Upper lobe of left lung (tissue), 6 donors: ENCODE measurements around the gene CELSR1. TPM values are rescaled to one million over a fixed set of nuclear protein-coding genes. Genes with fewer than 3 reads are reported as not detected.
"Not testable (repeated sequence)": the region's sequence is repeated elsewhere in the genome, so short reads cannot be mapped to it uniquely, and the experiment has no call there.

ENCODE experiments used
- ATAC-seq, 2 donors: fragments of 200-7000 bp; cut with Tn5 transposase; one replicate each; pipeline ENCODE4 v1.9.1; 2022; ENCODE audit warnings: mild to moderate bottlenecking in 2 of 2, moderate library complexity in 2 of 2; ENCODE audit not compliant: low FRiP score in 2 of 2
- DNase-seq, 2 donors: peaks; one replicate each; pipeline ENCODE4 v3.0.0-alpha.2; 2019 to 2020
- H3K27ac ChIP-seq, 4 donors: fragments of 200-600 bp; sonication (generic); one replicate each; pipeline ENCODE4 v1.5.1; 2016 to 2019
- H3K27me3 ChIP-seq, 4 donors: fragments of 200-600 bp; sonication (generic); one replicate each; pipeline ENCODE4 v1.5.1; 2017 to 2019
- H3K36me3 ChIP-seq, 4 donors: fragments of 200-600 bp; sonication (generic); one replicate each; pipeline ENCODE4 v1.5.1; 2016 to 2019
- H3K4me1 ChIP-seq, 4 donors: fragments of 200-600 bp; sonication (generic); one replicate each; pipeline ENCODE4 v1.5.1; 2018 to 2019
- H3K4me3 ChIP-seq, 4 donors: fragments of 200-600 bp; sonication (generic); one replicate each; pipeline ENCODE4 v1.5.1; 2017 to 2019; ENCODE audit warnings: mild to moderate bottlenecking in 2 of 4, moderate library complexity in 1 of 4
- H3K9me3 ChIP-seq, 4 donors: fragments of 200-600 bp; sonication (generic); one replicate each; pipeline ENCODE4 v1.5.1; 2018 to 2019
- EP300 ChIP-seq, 4 donors: sonication (generic); formaldehyde crosslinking; IDR thresholded peaks; one replicate each; pipeline ENCODE4 v1.5.1; 2017; ENCODE audit warnings: antibody characterized with exemption in 4 of 4, control low read depth in 2 of 4
- POLR2A ChIP-seq, 4 donors: fragments of 450-650 bp; IDR thresholded peaks; one replicate each; pipeline ENCODE4 v1.5.1; 2016 to 2017; ENCODE audit warnings: antibody characterized with exemption in 4 of 4, mild to moderate bottlenecking in 2 of 4
- POLR2AphosphoS5 ChIP-seq, 2 donors: sonication (generic); formaldehyde crosslinking; IDR thresholded peaks; one replicate each; pipeline ENCODE4 v1.5.1; 2017; ENCODE audit warnings: antibody characterized with exemption in 2 of 2
- whole genome bisulfite sequencing, 2 donors: methylation state at CpG; one replicate each; pipeline ENCODE4 v1.1.5; 2017 to 2018; 5-methylcytosine and 5-hydroxymethylcytosine counted together
- total RNA-seq, 6 donors: library from RNA; depleted of rRNA in 4 of 6; stranded (reverse); fragments of >200 nt in 4 of 6; gene quantifications; one replicate each; pipeline versions ENCODE4 v1.1.0 to v1.2.1, GENCODE V29; 2016 to 2021
- TF ChIP-seq, protein P1 (sequence below), 6 experiments: fragments of 450-650 bp in 4 of 6; fragments of 200-600 bp in 2 of 6; sonication (generic) in 2 of 6; IDR thresholded peaks; one replicate each; pipeline ENCODE4 v1.5.1; 2016 to 2019; ENCODE audit warnings: antibody characterized with exemption in 6 of 6
- donor health status: DM: no; HTN: no; CAD: no; lungs with moderate emphysema.
- donor health status: DM: no; HTN: yes; CAD: no; lungs with severe emphysema.

CELSR1 gene
- total RNA-seq, 6 donors from 2014 or later: 45.1 to 145 (median 80.1) TPM

DNA sequence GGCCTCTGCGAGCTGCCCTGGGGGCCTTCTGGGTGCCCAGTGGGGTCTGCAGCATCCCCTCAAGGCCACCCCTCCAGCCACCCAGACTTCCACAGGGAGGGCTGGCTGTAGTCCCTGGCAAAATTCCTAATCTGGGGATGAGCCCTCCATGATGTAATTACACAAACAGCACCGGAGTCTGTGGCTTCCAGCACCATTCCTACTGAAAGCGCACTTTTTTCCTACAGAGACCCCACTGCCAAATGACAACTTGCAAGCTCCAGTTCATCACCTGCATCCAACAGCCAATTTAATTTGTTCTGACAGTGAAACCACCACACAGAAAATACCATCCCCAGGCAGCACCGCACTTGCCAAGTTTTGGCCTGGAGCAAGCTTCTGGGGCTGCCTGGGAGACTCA is 131.5 kb downstream of the CELSR1 start:
- no peak overlapping the region for H3K27ac ChIP-seq
- H3K4me3 ChIP-seq: no peak overlapping the region
- peaks cover 0 to 4% (median 0%) of the 10 kb centered on the region in 4 donors for H3K36me3 ChIP-seq
- DNase-seq (no peak), ATAC-seq (no peak)
- no peak for TF ChIP-seq POLR2AphosphoS5 (IDR thresholded peaks at IDR 0.05)
- no peak for TF ChIP-seq EP300 (IDR thresholded peaks at IDR 0.05)
- TF ChIP-seq, protein P1, sequence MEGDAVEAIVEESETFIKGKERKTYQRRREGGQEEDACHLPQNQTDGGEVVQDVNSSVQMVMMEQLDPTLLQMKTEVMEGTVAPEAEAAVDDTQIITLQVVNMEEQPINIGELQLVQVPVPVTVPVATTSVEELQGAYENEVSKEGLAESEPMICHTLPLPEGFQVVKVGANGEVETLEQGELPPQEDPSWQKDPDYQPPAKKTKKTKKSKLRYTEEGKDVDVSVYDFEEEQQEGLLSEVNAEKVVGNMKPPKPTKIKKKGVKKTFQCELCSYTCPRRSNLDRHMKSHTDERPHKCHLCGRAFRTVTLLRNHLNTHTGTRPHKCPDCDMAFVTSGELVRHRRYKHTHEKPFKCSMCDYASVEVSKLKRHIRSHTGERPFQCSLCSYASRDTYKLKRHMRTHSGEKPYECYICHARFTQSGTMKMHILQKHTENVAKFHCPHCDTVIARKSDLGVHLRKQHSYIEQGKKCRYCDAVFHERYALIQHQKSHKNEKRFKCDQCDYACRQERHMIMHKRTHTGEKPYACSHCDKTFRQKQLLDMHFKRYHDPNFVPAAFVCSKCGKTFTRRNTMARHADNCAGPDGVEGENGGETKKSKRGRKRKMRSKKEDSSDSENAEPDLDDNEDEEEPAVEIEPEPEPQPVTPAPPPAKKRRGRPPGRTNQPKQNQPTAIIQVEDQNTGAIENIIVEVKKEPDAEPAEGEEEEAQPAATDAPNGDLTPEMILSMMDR (IDR thresholded peaks at IDR 0.05): no peak
- TF ChIP-seq POLR2A (IDR thresholded peaks at IDR 0.05): no peak
- H3K4me1 ChIP-seq: no peaks in the 10 kb centered on the region
- no peaks in the 10 kb centered on the region for H3K9me3 ChIP-seq
- no peaks in the 10 kb centered on the region for H3K27me3 ChIP-seq
- WGBS, 2 donors: 80 to 89% methylated on average over 4 of the region's 4 CpGs

DNA sequence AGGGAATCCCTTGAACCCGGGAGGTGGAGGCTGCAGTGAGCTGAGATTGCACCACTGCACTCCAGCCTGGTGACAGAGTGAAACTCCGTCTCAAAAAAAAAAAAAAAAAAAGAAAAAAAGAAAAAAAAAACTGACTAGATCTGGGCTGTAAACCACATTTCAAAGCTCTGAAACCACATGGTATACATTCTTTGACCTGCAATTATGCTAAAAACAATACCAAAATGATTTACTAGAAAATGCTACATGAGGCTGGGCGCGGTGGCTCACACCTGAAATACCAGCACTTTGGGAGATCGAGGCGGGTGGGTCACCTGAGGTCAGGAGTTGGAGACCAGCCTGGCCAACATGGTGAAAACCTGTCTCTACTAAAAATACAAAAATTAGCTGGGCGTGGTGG is 133.5 kb downstream of the CELSR1 start:
- 76 to 85% methylated on average over 7 of the region's 7 CpGs for WGBS, 2 donors
- DNase-seq, H3K27me3 ChIP-seq, H3K4me3 ChIP-seq, H3K27ac ChIP-seq, ATAC-seq, H3K4me1 ChIP-seq, H3K36me3 ChIP-seq, H3K9me3 ChIP-seq: not testable (repeated sequence)

DNA sequence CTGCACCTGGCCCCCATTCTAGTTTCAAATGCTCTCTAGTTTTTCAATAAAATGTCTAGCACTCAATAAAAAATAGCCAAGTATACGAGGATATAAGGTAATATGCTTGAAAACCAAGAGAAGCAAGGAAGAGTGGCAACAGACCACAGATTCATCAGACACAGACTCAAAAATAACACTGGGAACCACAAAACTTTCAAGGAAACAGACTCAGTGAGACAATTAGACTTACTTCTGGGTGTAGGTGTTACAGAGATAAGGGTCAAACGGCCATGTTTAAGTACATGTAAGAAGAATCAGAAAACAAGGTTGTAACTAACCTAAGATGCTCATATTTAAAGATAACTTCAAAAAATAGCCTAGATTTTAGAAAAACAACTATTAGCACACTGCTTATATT is 134.9 kb downstream of the CELSR1 start:
- H3K36me3 ChIP-seq: peaks cover 0 to 13% (median 0%) of the 10 kb centered on the region in 4 donors
- no peak overlapping the region for H3K4me3 ChIP-seq
- no peaks in the 10 kb centered on the region for H3K9me3 ChIP-seq
- no peak overlapping the region for H3K27ac ChIP-seq
- no peaks in the 10 kb centered on the region for H3K27me3 ChIP-seq
- no peak for TF ChIP-seq POLR2A (IDR thresholded peaks at IDR 0.05)
- no peak for DNase-seq
- 77 to 78% methylated on average over 2 of the region's 2 CpGs for WGBS, 2 donors
- ATAC-seq: no peak
- no peaks in the 10 kb centered on the region for H3K4me1 ChIP-seq

DNA sequence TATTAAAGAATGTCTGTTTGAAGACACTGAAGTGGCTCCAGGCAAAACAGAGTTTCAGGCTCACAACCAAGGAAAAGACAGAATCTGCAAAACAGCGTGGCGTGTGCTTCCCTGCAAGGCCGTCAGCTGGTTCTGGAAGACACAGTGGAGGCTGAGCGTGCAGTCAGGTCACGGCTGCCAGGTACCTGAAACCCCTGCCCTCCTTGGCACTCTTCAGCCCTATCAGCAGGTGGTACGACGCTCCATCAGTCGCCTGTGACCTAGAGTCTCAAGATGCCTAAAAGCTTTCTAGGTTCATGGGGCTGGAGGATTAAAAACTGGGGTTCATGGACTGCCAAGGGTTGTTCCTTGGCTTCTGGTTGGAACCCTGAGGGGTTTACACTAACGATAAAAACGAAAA is 136.1 kb downstream of the CELSR1 start:
- Histone ChIP-seq H3K27ac (no peak overlapping the region), H3K4me1 (no peaks in the 10 kb centered on the region), H3K9me3 (no peaks in the 10 kb centered on the region), H3K36me3 (peaks cover 0 to 14% (median 0%) of the 10 kb centered on the region in 4 donors), H3K27me3 (no peaks in the 10 kb centered on the region), H3K4me3 (no peak overlapping the region)
- DNase-seq (no peak), ATAC-seq (no peak)
- no peak for TF ChIP-seq EP300 (IDR thresholded peaks at IDR 0.05)
- TF ChIP-seq, protein P1 (IDR thresholded peaks at IDR 0.05): no peak
- no peak for TF ChIP-seq POLR2A (IDR thresholded peaks at IDR 0.05)
- no peak for TF ChIP-seq POLR2AphosphoS5 (IDR thresholded peaks at IDR 0.05)
- 87 to 93% methylated on average over 10 of the region's 10 CpGs for WGBS, 2 donors

DNA sequence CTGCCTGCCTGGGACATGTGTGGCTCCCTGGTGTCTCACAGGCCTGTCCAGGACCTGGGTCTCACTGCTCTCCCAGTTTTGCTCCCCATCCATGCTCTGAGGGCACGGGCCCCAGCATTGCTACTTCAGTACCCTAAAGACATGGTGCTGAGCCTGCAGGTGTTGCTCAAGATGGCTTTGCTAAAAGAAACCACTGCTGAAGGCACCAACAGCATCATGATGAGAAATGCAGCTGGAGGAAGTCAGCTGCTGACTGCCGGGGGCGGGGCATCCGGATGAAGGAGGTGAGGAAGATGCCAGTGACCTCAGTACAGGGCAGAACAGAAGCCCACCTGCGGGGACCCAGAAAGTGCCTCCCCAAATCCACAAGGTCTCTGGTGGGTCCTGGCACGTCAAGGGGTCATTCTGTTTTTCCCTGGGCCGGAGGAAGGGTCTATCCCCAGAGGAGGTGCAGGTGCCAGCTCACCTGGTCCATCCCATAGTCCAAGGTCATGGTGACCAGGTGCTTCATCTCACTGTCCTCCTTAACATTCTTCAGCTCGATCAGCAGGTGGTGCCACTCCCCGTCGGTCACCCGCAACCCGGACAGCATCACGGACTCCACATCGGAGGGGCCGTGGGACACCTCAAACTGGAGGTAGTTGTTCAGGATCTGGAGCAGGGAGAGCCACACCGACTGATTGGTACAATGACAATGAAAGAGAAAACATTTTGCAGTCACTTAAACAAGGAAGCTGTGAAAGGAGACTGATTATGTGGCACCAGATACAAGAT is 138.0 kb downstream of the CELSR1 start:
- H3K4me3 ChIP-seq: no peak overlapping the region
- no peaks in the 10 kb centered on the region for H3K4me1 ChIP-seq
- ATAC-seq (no peak), DNase-seq (no peak)
- H3K27me3 ChIP-seq: no peaks in the 10 kb centered on the region
- no peak overlapping the region for H3K27ac ChIP-seq
- 91 to 94% methylated on average over 16 of the region's 16 CpGs for WGBS, 2 donors
- peaks cover 0 to 14% (median 2%) of the 10 kb centered on the region in 4 donors for H3K36me3 ChIP-seq
- no peak for TF ChIP-seq EP300 (IDR thresholded peaks at IDR 0.05)
- H3K9me3 ChIP-seq: no peaks in the 10 kb centered on the region

DNA sequence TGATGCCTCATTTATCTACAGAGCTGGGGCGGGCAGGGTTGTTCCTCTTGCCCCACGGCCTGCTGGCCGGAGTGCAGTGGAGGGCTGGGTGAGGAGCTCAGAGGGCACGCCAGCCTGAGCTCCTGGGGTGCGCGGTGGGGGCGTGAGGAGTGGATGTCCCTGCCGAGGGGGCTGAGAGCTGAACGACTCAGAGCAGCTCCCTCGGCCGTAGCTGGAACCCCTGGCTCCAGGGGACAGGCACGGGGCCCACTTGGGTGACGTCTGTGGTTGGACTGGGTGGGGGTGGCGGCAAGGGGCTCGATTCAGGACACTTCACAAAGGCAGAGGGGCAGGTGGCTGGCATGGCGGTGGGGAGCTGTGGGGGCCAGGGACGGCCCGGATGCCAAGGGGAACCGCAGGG is 139.5 kb downstream of the CELSR1 start:
- DNase-seq (no peak), ATAC-seq (no peak)
- Histone ChIP-seq H3K4me3 (no peak overlapping the region), H3K4me1 (no peaks in the 10 kb centered on the region), H3K27ac (no peak overlapping the region), H3K36me3 (peaks cover 0 to 14% (median 5%) of the 10 kb centered on the region in 4 donors), H3K27me3 (no peaks in the 10 kb centered on the region), H3K9me3 (no peaks in the 10 kb centered on the region)
- no peak for TF ChIP-seq POLR2A (IDR thresholded peaks at IDR 0.05)
- no peak for TF ChIP-seq EP300 (IDR thresholded peaks at IDR 0.05)
- TF ChIP-seq POLR2AphosphoS5 (IDR thresholded peaks at IDR 0.05): no peak
- TF ChIP-seq, protein P1 (IDR thresholded peaks at IDR 0.05): no peak
- WGBS, 2 donors: 86 to 90% methylated on average over 7 to 14 of the region's 19 CpGs
